ENCODE results near the gene ANKH.

DNA sequence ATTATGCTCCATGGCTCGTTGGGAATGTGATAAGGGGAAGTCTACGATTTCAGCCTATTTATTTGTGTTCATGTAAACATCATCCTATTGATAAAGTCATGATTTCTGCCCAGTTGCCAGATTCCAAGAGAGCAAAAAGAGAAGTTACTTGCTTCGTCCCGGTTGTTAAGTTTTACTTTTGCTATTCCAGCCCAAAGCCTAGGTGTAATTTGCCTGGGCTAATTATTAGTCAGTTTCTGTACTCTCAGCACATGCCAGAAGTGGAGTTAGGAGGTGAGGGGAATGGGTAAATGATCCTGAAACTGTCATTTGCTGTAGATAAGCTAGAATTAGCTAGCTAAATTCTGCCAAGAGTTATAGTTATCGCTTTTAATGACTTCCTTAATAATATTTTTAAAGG, 4.5 kb upstream of the ANKH start:
- TF ChIP-seq, protein P1, sequence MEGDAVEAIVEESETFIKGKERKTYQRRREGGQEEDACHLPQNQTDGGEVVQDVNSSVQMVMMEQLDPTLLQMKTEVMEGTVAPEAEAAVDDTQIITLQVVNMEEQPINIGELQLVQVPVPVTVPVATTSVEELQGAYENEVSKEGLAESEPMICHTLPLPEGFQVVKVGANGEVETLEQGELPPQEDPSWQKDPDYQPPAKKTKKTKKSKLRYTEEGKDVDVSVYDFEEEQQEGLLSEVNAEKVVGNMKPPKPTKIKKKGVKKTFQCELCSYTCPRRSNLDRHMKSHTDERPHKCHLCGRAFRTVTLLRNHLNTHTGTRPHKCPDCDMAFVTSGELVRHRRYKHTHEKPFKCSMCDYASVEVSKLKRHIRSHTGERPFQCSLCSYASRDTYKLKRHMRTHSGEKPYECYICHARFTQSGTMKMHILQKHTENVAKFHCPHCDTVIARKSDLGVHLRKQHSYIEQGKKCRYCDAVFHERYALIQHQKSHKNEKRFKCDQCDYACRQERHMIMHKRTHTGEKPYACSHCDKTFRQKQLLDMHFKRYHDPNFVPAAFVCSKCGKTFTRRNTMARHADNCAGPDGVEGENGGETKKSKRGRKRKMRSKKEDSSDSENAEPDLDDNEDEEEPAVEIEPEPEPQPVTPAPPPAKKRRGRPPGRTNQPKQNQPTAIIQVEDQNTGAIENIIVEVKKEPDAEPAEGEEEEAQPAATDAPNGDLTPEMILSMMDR (IDR thresholded peaks at IDR 0.05) = no peak
- TF ChIP-seq EZH2phosphoT487 (IDR thresholded peaks at IDR 0.05) (no peak), EZH2 (IDR thresholded peaks at IDR 0.05) (no peak)

All from neural progenitor cell (in vitro differentiated cells).